ENCODE results near the gene PRSS12.
A peak's percentile ranks its signal among the peaks of the same experiment; 100 is the strongest.
"Not testable (repeated sequence)": the region's sequence is repeated elsewhere in the genome, so short reads cannot be mapped to it uniquely, and the experiment has no call there.

The PRSS12 gene

DNA sequence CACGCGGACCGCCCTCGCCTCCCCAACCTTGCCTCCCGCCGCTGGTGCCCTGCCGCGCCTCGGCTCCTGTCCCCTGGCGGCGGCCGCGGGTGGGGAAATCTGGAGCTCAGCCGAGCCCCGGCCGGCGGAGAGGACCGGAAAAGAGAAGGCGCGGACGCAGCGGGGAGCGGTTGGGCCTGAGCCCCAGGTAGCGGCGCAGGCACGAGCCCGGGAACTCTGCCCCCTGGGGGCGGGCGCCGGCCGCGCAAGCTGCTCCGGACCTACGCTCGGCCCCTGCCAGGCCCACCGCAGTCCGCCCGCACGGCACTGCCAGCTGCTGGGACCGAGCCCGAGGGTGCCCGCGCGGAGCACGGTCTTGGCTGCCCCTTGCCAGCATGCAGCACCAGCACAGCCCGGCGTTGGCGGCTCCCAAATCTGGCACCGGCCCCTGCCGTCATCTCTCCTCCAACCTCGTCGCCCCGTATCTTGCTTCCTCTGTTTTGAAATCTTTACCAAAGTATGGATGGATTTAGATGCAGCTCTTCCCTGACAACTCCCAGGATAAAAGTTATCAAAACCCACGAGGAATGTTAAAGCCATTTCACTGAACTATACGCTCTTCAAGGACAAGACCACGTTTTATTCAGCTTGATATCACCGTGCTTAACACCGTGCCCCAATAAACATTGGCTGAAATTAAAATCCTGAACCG lies at the start of gene PRSS12:
Gene PRSS12 (minus strand): TSS at position 161 of the 691 bp plus-strand sequence. CDS start 283 bp downstream, outside the sequence.
- DNase-seq (ENCODE audit: low spot score), result peak; percentile 94

DNA sequence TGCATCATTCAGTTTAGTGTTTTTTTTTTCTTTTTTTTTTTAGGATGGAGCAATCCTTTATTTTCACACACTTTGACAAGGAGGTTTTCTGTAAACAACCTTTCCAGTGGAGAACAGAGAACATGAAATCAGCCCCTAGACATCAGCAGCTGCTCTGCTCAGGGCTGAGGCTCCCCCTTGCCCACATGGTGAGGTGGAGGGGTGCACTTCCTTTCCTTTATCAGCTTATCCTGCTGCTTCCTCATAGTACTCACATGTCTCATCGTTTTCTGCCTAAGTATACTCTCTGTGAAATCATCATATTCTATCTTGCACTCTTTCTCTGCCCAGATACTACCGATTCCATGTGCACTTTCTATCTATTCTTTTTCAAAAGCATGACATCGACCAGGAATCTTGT lies 47.6 kb upstream of the PRSS12 start:
- no peak for DNase-seq (ENCODE audit: low spot score)

DNA sequence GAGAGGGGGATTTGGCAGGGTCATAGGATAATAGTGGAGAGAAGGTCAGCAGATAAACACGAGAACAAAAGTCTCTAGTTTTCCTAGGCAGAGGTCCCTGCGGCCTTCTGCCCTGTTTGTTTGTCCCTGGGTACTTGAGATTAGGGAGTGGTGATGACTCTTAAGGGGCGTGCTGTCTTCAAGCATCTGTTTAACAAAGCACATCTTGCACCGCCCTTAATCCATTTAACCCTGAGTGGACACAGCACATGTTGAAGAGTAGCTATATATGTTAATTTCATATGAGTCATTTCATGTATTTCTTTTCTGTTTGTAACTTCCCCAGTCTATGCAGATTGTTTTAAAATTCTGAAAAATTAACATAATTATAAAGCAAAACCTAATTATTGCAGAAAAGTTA lies 47.1 kb upstream of the PRSS12 start:
- not testable (repeated sequence) for DNase-seq (ENCODE audit: low spot score)

GRCh38 chr4:118398226-118399090 lies 45.7 kb upstream of the PRSS12 start:
- no peak for DNase-seq (ENCODE audit: low spot score)

DNA sequence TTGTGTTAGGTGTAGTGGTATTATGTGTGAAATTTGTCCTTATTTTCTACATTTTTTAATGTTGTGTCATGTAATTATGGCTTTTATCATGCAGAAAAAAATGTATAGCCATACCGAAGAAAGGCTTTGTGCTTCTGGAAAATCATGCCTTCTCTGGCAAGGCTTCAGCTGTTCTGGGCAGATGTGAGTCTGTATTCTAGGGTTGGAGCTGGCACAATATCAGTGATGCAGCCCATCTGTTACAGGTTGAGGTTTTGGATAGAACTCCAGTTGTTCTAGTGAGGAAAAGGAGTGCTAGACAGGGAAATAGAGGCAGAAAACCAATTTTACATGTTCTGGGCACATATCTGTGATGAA lies 44.8 kb upstream of the PRSS12 start:
- DNase-seq (ENCODE audit: low spot score), result no peak

- DNase-seq (ENCODE audit: low spot score), result no peak
These were observed 44.2 kb upstream of the PRSS12 start for GRCh38 chr4:118396881-118397622.

DNA sequence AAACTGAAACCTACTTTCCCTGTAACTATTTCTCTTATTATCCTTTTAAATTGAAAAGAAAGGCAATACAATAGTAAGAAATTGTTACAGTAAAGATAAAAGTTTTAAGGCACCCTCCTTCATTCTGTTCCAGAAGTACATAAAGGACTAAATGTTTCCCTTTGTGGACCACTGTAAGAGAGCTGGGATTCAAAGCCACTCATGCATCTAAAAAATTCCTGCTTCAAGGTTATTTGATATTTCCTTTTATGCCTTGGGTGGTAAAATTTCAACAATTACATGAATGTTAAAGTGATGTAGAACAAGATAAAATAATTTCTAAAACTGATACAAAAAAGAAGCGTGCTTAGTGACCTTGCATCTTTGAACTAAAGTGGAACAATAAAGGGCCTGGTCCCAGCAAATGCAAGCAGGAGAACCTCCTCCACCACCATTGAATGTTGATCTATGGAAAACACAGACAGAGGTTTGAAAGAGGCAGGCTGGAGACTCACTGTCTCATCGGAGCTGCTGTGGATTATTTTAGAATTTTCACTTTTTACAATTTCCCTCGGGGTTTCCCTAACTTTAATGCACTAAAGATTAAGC lies 42.3 kb upstream of the PRSS12 start:
- DNase-seq (ENCODE audit: low spot score), result no peak

GRCh38 chr4:118392509-118392908 lies 39.7 kb upstream of the PRSS12 start:
- DNase-seq (ENCODE audit: low spot score), result not testable (repeated sequence)

- no peak for DNase-seq (ENCODE audit: low spot score)
These were observed 37.3 kb upstream of the PRSS12 start for GRCh38 chr4:118390121-118390520.

DNA sequence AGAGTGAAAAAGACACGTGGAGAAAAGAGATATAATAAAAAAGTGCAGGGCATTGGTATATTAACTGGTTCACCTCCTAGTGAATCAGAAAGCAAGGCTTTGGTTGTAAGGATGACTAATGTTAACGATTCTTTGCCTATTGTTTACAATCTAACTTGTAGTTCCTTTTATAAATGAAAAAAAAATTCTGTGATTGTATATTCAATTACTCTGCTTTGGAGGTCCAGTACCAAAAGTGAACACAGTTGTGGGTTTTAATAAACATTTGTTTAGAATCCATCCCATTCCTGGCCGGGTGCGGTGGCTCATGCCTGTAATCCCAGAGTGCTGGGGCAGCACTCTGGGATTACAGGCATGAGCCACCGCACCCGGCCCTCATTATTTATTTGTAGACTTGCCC lies 36.9 kb upstream of the PRSS12 start:
- peak; percentile 23 for DNase-seq (ENCODE audit: low spot score)

- DNase-seq (ENCODE audit: low spot score), result no peak
These were observed 35.8 kb upstream of the PRSS12 start for GRCh38 chr4:118388606-118389005.

DNA sequence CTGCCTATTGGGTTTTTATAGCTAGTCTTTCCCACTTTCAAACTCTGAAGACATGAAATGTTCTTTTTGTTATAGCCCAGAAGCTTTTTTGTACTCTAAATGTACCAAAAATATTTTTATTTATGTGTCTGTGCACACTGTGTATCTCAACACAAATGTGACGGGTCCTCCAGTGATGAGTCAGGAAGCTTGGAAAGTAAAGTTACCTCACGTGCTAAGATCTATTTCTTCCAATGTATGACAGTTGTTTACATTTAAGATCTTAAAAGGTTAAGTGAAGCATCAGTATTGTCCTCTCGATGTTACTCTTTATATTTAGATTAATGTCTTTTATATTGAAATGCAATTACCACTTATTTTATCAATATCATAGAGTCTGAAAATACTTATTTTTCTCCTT lies 29.1 kb upstream of the PRSS12 start:
- DNase-seq (ENCODE audit: low spot score), result no peak

- DNase-seq (ENCODE audit: low spot score), result no peak
These were observed 20.9 kb upstream of the PRSS12 start for GRCh38 chr4:118373614-118374255.

- DNase-seq (ENCODE audit: low spot score), result no peak
These were observed 19.4 kb upstream of the PRSS12 start for GRCh38 chr4:118372251-118372650.

GRCh38 chr4:118369231-118369630 lies 16.4 kb upstream of the PRSS12 start:
- DNase-seq (ENCODE audit: low spot score), result no peak

- DNase-seq (ENCODE audit: low spot score), result no peak
These were observed 15.1 kb upstream of the PRSS12 start for GRCh38 chr4:118367872-118368271.

DNA sequence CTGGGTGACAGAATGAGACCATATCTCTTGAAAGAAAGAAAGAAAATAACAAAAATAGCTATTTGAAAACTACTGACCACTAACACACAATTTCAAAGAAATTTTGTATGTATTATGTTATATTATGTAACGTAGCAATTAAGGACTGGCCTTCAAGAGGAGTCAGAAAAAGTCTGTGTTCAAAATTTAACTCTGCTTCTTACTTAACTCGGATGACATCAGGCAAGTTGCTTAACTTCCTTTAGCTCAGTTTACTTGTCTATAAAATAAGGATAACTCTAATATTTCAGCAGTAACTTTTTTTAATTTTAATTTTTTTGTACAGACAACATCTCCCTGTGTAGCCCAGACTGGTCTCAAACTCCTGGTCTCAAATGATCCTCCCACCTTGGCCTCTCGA lies 14.6 kb upstream of the PRSS12 start:
- no peak for DNase-seq (ENCODE audit: low spot score)

- DNase-seq (ENCODE audit: low spot score), result no peak
These were observed 10.4 kb upstream of the PRSS12 start for GRCh38 chr4:118363166-118363565.

DNA sequence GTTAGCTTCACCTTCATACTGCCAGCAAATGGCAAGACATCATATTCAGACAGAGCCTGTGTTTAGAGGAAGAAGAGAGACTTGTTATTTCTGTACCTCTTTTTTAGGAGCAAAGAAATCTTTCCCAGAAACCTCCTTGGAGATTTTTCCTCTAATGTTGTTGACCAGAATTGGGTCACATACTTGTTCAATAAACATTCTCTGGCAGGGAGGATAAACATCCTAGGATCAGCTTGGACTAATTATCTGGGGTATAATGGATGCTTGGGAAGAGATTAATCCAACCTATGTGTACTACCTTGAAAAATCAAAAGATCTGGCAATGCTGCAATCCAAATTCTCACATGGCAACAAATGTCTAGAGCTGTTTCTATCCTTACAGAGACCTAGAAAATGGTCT lies 8.4 kb upstream of the PRSS12 start:
- DNase-seq (ENCODE audit: low spot score), result no peak

GRCh38 chr4:118360106-118360505 lies 7.3 kb upstream of the PRSS12 start:
- peak; percentile 31 for DNase-seq (ENCODE audit: low spot score)

DNA sequence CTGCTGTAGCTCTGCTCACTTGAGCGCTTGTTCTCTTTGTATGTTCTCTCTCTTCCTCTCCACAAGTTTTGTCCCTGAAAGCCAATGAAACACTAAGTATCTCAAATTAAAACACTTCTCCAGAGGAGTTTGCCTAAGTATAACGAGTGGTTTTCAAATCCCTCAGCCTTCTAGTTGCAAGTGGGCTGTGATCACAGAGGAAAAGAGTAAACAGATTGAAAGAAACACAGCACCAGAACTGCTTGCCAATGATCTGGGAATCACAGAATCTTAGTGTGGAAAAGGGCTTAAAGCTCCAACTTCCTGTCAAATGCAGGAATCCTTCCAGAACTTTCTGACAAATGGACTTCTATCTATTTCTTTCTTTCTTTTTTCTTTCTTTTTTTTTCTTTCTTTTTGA lies 4.8 kb upstream of the PRSS12 start:
- no peak for DNase-seq (ENCODE audit: low spot score)

GRCh38 chr4:118356731-118357130 lies 3.9 kb upstream of the PRSS12 start:
- no peak for DNase-seq (ENCODE audit: low spot score)
